ENCODE data around the gene ACVR1. TPM values are rescaled to one million over a fixed set of nuclear protein-coding genes. Genes with fewer than 3 reads are reported as not detected.

ACVR1 gene
- polyA plus RNA-seq, 1 experiment, result 50.6 TPM

- CTCF ChIA-PET, result interaction anchor here (1.3 kb wide), 1 partner anchor 198 kb away, joined by 3 read pairs; no protein-coding TSS in a partner anchor
- no peak for DNase-seq (ENCODE audit: low read depth, low spot score)
- no peak for TF ChIP-seq CTCF (IDR thresholded peaks at IDR 0.05; ENCODE audit: low read depth, low read length)
Observed at GRCh38 chr2:157825885-157826284, 50.2 kb downstream of the ACVR1 start.

GRCh38 chr2:157822993-157823392 is 53.1 kb downstream of the ACVR1 start:
- Histone ChIP-seq H3K27me3 (ENCODE audit: control insufficient read depth, insufficient read depth, low read length) (no peaks in the 10 kb centered on the region), H3K27ac (ENCODE audit: low read depth, low read length) (no peak overlapping the region), H3K9me3 (ENCODE audit: control insufficient read depth, insufficient read depth, low read length) (no peaks in the 10 kb centered on the region), H3K4me3 (ENCODE audit: low read depth, low read length) (no peak overlapping the region)
- DNase-seq (ENCODE audit: low read depth, low spot score), result no peak
- ChIA-PET POLR2A (no interaction called here), CTCF (no interaction called here)
- TF ChIP-seq CTCF (IDR thresholded peaks at IDR 0.05; ENCODE audit: low read depth, low read length), result no peak

More at GRCh38 chr2:157825885-157826284, 50.2 kb downstream of the ACVR1 start:
- Histone ChIP-seq H3K27me3 (ENCODE audit: control insufficient read depth, insufficient read depth, low read length) (no peaks in the 10 kb centered on the region), H3K9me3 (ENCODE audit: control insufficient read depth, insufficient read depth, low read length) (no peaks in the 10 kb centered on the region), H3K4me3 (ENCODE audit: low read depth, low read length) (no peak overlapping the region), H3K27ac (ENCODE audit: low read depth, low read length) (no peak overlapping the region)
- POLR2A ChIA-PET, result interaction anchor here (0.9 kb wide), 1 partner anchor 51 kb away, joined by 6 read pairs; the partner anchor contains the start of gene ACVR1

GRCh38 chr2:157822533-157822932 is 53.6 kb downstream of the ACVR1 start:
- CTCF ChIA-PET, result no interaction called here
- H3K27me3 ChIP-seq (ENCODE audit: control insufficient read depth, insufficient read depth, low read length), result no peaks in the 10 kb centered on the region
- TF ChIP-seq CTCF (IDR thresholded peaks at IDR 0.05; ENCODE audit: low read depth, low read length), result no peak
- no peak overlapping the region for H3K4me3 ChIP-seq (ENCODE audit: low read depth, low read length)
- H3K27ac ChIP-seq (ENCODE audit: low read depth, low read length), result no peak overlapping the region
- POLR2A ChIA-PET, result no interaction called here
- H3K9me3 ChIP-seq (ENCODE audit: control insufficient read depth, insufficient read depth, low read length), result no peaks in the 10 kb centered on the region
- no peak for DNase-seq (ENCODE audit: low read depth, low spot score)

- no peak for TF ChIP-seq CTCF (IDR thresholded peaks at IDR 0.05; ENCODE audit: low read depth, low read length)
- ChIA-PET POLR2A (no interaction called here), CTCF (interaction anchor here (1.2 kb wide), 1 partner anchor 29 kb away, joined by 3 read pairs; no protein-coding TSS in a partner anchor)
- Histone ChIP-seq H3K9me3 (ENCODE audit: control insufficient read depth, insufficient read depth, low read length) (no peaks in the 10 kb centered on the region), H3K27me3 (ENCODE audit: control insufficient read depth, insufficient read depth, low read length) (no peaks in the 10 kb centered on the region), H3K4me3 (ENCODE audit: low read depth, low read length) (no peak overlapping the region), H3K27ac (ENCODE audit: low read depth, low read length) (no peak overlapping the region)
- DNase-seq (ENCODE audit: low read depth, low spot score), result no peak
Observed at GRCh38 chr2:157821519-157822131, 54.5 kb downstream of the ACVR1 start.

- no peaks in the 10 kb centered on the region for H3K9me3 ChIP-seq (ENCODE audit: control insufficient read depth, insufficient read depth, low read length)
- CTCF ChIA-PET, result no interaction called here
- no peak overlapping the region for H3K4me3 ChIP-seq (ENCODE audit: low read depth, low read length)
- no peak for DNase-seq (ENCODE audit: low read depth, low spot score)
- no peaks in the 10 kb centered on the region for H3K27me3 ChIP-seq (ENCODE audit: control insufficient read depth, insufficient read depth, low read length)
- POLR2A ChIA-PET, result no interaction called here
- TF ChIP-seq CTCF (IDR thresholded peaks at IDR 0.05; ENCODE audit: low read depth, low read length), result no peak
- H3K27ac ChIP-seq (ENCODE audit: low read depth, low read length), result no peak overlapping the region
Observed at GRCh38 chr2:157820193-157820592, 55.9 kb downstream of the ACVR1 start.

All from AG04450 (cell line).